ENCODE measurements around the gene ZNF862. TPM values are rescaled to one million over a fixed set of nuclear protein-coding genes. Genes with fewer than 3 reads are reported as not detected.

The ZNF862 gene
- total and polyA plus RNA-seq, 2 of the 13 experiments (the other 11 are each of a cell fraction or from before 2014, with no cell fraction given): 0.89 to 2.0 TPM

DNA sequence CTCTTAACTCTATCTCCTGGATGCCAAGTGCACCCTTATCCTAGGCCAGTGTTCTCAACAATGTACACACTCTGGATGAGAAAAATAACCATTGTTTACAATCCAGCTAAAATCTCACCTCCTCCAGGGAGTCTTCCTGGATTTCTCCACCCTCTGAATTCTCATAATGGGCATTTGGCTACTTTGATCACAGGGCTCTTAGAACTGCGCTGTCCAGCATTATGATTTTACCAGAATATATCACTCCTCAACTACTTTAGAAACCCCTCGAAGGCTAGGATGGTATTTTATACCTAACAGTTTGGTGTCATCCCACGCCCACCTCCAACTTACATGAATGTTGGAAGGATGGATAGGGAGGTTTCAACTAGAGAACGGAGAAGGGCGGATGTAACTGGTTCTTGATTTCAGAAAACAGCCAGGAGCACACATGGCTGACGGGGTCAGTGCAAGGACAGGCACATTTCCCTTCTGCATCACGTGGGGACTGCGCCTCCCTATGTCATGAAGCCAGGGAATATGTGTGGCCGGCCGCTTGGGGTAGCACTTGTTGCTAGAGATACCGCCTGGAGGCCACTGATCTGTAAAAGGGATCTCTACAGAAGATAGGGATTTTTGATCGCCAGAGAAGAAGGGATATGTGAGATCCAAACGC is 34.4 kb downstream of the ZNF862 start (continued):
- TF ChIP-seq LCORL (IDR thresholded peaks at IDR 0.05) (no peak), LCORL (CRISPR knock-in tag; IDR thresholded peaks at IDR 0.05) (peak; percentile 44), GZF1 (CRISPR knock-in tag; IDR thresholded peaks at IDR 0.05) (no peak), RXRB (CRISPR knock-in tag; IDR thresholded peaks at IDR 0.05; ENCODE audit: borderline replicate concordance) (peak; percentile 58), FOXA1 (IDR thresholded peaks at IDR 0.05) (no peak), FOXA1 (CRISPR knock-in tag; IDR thresholded peaks at IDR 0.05) (no peak), BHLHE40 (IDR thresholded peaks at IDR 0.05; ENCODE audit: low read length) (peak; percentile 44), RXRA (CRISPR knock-in tag; IDR thresholded peaks at IDR 0.05) (peak; percentile 73; the same call in 1 of the 2 replicates), ZBTB1 (CRISPR knock-in tag; IDR thresholded peaks at IDR 0.05; ENCODE audit: borderline replicate concordance) (no peak), DMAP1 (CRISPR knock-in tag; IDR thresholded peaks at IDR 0.05) (0 out of 2 replicates have a peak, but pooled peaks have one; percentile 17), RARA (CRISPR knock-in tag; IDR thresholded peaks at IDR 0.05) (peak; percentile 78), ZBTB3 (CRISPR knock-in tag; IDR thresholded peaks at IDR 0.05; ENCODE audit: borderline replicate concordance, low read depth) (no peak), ZNF331 (CRISPR knock-in tag; IDR thresholded peaks at IDR 0.05) (no peak), ETV5 (CRISPR knock-in tag; IDR thresholded peaks at IDR 0.05; ENCODE audit: borderline replicate concordance) (0 out of 2 replicates have a peak, but pooled peaks have one; percentile 20), HOXA3 (CRISPR knock-in tag; IDR thresholded peaks at IDR 0.05) (peak; percentile 32; the same call in 1 of the 2 replicates), HMG20A (CRISPR knock-in tag; IDR thresholded peaks at IDR 0.05; ENCODE audit: borderline replicate concordance) (no peak), CHD4 (IDR thresholded peaks at IDR 0.05; ENCODE audit: borderline replicate concordance, low read length) (peak; percentile 99; the same call in 1 of the 2 replicates)
- TF ChIP-seq, protein P1, sequence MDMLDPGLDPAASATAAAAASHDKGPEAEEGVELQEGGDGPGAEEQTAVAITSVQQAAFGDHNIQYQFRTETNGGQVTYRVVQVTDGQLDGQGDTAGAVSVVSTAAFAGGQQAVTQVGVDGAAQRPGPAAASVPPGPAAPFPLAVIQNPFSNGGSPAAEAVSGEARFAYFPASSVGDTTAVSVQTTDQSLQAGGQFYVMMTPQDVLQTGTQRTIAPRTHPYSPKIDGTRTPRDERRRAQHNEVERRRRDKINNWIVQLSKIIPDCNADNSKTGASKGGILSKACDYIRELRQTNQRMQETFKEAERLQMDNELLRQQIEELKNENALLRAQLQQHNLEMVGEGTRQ (IDR thresholded peaks at IDR 0.05; ENCODE audit: low read depth, low read length): peak; percentile 89
- TF ChIP-seq, protein P1 (CRISPR knock-in tag; IDR thresholded peaks at IDR 0.05; ENCODE audit: borderline replicate concordance): peak; percentile 90; the same call in 1 of the 2 replicates
- TF ChIP-seq, protein P2, sequence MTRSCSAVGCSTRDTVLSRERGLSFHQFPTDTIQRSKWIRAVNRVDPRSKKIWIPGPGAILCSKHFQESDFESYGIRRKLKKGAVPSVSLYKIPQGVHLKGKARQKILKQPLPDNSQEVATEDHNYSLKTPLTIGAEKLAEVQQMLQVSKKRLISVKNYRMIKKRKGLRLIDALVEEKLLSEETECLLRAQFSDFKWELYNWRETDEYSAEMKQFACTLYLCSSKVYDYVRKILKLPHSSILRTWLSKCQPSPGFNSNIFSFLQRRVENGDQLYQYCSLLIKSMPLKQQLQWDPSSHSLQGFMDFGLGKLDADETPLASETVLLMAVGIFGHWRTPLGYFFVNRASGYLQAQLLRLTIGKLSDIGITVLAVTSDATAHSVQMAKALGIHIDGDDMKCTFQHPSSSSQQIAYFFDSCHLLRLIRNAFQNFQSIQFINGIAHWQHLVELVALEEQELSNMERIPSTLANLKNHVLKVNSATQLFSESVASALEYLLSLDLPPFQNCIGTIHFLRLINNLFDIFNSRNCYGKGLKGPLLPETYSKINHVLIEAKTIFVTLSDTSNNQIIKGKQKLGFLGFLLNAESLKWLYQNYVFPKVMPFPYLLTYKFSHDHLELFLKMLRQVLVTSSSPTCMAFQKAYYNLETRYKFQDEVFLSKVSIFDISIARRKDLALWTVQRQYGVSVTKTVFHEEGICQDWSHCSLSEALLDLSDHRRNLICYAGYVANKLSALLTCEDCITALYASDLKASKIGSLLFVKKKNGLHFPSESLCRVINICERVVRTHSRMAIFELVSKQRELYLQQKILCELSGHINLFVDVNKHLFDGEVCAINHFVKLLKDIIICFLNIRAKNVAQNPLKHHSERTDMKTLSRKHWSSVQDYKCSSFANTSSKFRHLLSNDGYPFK (CRISPR knock-in tag; IDR thresholded peaks at IDR 0.05; ENCODE audit: borderline replicate concordance): no peak
